GM20431 (cell line): ENCODE measurements around the gene ICAM1.

Experiments used
- in situ Hi-C: fragments of 300-500 bp; cut with MseI, MboI; formaldehyde crosslinking; loops from one replicate; pipeline ENCODE4 v1.15.0; 2020; ENCODE audit warnings: low sequenced_read_pairs; ENCODE audit not compliant: unreplicated experiment

Gene ICAM1

DNA sequence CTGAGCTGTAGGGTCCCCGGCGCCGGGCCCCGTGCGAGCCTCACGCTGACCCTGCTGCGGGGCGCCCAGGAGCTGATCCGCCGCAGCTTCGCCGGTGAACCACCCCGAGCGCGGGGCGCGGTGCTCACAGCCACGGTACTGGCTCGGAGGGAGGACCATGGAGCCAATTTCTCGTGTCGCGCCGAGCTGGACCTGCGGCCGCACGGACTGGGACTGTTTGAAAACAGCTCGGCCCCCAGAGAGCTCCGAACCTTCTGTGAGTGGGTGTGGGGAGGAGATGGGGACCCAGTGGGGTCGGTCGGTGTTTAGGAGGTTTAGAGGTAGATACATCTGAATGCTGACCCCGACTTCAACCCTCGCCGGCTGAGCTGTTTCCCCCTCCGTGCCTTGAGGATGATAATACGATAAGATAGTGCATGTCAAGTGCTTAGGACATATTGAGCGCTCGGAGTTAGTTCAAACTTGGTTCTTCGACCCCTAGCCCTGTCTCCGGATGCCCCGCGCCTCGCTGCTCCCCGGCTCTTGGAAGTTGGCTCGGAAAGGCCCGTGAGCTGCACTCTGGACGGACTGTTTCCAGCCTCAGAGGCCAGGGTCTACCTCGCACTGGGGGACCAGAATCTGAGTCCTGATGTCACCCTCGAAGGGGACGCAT is 20.8 kb downstream of the ICAM1 start:
- in situ Hi-C loops: no loop called here

DNA sequence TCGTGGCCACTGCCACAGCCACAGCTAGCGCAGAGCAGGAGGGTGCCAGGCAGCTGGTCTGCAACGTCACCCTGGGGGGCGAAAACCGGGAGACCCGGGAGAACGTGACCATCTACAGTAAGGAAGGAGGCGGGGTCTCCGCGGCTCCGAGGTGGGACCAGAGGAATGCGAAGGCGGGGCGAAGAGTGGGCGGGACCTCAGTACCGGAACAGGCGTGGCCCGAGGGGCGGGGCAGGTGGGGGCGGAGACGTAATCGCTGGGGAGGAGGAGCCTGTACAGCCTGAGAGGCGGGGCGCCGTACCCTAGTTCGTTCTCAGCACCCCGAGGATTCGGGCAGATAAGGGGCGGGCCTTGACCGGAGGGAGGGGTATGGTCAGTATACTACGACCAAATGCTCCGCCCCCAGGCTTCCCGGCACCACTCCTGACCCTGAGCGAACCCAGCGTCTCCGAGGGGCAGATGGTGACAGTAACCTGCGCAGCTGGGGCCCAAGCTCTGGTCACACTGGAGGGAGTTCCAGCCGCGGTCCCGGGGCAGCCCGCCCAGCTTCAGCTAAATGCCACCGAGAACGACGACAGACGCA is 21.4 kb downstream of the ICAM1 start:
- in situ Hi-C loops: no loop called here

DNA sequence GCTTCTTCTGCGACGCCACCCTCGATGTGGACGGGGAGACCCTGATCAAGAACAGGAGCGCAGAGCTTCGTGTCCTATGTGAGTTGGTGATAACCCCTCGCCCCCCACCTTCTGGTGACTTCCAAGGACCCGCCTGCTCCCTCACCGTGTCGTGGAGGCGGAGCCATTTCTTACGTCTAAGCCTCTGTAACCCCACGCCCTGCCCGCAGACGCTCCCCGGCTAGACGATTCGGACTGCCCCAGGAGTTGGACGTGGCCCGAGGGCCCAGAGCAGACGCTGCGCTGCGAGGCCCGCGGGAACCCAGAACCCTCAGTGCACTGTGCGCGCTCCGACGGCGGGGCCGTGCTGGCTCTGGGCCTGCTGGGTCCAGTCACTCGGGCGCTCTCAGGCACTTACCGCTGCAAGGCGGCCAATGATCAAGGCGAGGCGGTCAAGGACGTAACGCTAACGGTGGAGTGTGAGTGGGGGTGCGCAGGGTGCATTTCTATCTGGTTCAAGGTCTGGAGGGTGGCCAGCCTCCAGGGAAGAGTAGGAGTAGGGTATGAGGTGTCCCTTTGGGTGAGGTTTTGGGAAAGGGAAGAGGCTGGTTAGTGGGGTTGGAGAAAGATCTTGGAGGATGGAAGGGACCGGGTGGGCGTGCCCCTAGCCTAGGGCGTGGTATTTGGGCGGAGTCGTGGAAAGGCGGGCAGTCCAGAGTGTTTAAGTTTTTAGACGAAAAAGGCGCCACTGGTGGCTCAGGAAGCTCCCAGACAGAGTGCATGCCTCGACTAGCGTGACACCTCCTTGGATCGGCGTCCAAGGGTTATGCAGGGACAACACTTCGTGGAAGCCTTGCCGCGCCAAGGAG is 22.1 kb downstream of the ICAM1 start:
- in situ Hi-C loops: no loop called here

DNA sequence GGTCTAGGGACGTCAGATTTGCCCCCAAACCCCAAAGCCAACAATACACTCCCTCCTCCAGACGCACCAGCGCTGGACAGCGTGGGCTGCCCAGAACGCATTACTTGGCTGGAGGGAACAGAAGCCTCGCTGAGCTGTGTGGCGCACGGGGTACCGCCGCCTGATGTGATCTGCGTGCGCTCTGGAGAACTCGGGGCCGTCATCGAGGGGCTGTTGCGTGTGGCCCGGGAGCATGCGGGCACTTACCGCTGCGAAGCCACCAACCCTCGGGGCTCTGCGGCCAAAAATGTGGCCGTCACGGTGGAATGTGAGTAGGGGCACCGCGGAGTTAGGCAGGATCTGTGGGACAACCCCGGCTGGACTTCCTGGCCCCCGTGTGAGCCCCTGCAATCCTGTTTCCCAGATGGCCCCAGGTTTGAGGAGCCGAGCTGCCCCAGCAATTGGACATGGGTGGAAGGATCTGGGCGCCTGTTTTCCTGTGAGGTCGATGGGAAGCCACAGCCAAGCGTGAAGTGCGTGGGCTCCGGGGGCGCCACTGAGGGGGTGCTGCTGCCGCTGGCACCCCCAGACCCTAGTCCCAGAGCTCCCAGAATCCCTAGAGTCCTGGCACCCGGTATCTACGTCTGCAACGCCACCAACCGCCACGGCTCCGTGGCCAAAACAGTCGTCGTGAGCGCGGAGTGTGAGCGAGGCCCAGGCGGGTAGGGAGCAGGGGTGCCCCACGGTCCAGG is 22.9 kb downstream of the ICAM1 start:
- in situ Hi-C loops: no loop called here

GRCh38 chr19:10294368-10294697 is 23.4 kb downstream of the ICAM1 start:
- in situ Hi-C loops: no loop called here

DNA sequence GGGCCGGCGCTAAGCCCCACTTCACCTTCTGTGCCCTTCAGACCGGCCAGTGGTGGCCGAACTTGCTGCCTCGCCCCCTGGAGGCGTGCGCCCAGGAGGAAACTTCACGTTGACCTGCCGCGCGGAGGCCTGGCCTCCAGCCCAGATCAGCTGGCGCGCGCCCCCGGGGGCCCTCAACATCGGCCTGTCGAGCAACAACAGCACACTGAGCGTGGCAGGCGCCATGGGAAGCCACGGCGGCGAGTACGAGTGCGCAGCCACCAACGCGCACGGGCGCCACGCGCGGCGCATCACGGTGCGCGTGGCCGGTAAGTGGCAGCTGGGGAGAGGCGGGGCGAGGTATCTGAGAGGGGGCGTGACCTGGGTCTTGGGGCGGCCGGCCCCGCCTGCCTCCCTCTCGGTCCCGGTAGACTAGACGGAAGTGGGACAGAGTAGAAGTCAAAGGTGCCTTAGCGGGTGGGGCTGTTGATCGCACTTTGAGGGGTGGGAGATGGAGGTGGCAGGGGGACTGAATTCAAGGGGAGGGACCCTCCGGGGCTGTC is 24.5 kb downstream of the ICAM1 start:
- in situ Hi-C loops: no loop called here

- in situ Hi-C loops: no loop called here
These were observed 25.1 kb downstream of the ICAM1 start for GRCh38 chr19:10295847-10296591.

DNA sequence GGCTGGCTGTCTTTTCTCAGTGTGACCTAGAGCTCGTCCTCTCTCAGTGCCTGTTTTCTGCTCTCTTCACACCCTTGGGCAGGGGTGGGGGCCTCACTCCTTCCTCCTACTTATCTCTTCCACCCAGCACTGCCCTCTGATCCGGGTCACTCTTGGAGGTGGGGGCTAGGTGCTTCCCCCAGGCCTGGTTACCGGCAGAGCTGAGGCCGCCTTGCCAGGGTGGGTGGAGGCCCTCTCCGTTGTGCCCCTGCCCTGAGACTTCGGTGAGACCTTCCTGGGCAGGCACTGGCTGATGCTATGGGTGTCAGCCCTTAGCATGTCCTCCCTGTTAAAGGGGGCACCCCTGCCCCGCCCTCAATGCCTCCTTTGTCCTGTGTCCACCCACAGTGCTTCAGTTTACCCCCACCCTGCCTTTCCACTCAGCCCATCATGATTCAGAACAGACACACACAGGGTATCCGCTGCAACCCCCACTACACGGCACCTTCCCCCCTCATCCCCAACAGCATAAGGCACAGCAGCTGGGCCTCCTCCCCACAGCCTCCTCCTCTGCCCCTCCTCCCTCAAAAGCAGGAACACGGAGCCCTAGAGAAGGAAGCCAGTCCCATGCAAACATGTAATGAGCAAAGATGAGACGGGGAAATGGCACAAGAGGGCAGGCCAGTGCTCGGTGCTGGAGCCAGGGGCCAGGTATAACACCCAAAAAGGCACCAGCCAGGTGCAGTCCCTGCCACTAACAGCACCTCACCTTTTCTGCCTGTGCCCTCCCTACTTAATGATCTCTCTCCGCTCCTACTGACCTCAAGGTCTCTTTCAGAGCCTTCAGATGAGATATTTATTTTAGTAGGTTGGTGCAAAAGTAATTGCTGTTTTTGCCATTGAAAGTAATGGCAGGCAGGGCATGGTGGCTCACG is 28.9 kb downstream of the ICAM1 start:
- in situ Hi-C loops: no loop called here

- in situ Hi-C loops: no loop called here
These were observed 34.4 kb downstream of the ICAM1 start for GRCh38 chr19:10305139-10305806.

GRCh38 chr19:10306327-10306726 is 35.4 kb downstream of the ICAM1 start:
- in situ Hi-C loops: no loop called here

DNA sequence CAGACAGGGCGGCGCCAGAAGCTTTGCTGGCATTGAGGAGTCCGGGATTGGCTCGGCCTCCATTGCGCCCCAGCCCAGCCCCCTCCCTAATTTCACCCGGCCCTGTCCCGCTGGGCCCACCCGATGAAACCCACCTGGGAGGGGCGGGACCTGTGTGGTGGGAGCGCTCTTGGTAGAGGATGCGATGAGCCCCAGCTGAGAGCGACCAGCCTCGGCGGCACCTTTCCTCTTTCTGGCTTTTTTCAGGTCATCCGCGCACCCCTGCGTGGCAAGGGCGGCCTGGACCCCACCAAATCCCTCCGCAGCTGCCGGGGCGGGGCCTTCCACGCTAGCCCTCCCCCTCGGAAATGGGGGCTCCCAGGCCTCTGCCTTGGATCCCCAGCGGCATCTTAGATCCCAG is 38.5 kb downstream of the ICAM1 start, which contains the start of gene ZGLP1:
Gene ZGLP1, minus strand, starts transcription at position 393 of the 400 bp plus-strand sequence.
- in situ Hi-C loops: no loop called here

GRCh38 chr19:10315335-10316214 is 44.7 kb downstream of the ICAM1 start, which contains the start of gene FDX2:
Gene FDX2, minus strand, starts transcription at chr19:10316015. Its CDS starts 19 bp downstream, at chr19:10315996.
- in situ Hi-C loops: no loop called here

DNA sequence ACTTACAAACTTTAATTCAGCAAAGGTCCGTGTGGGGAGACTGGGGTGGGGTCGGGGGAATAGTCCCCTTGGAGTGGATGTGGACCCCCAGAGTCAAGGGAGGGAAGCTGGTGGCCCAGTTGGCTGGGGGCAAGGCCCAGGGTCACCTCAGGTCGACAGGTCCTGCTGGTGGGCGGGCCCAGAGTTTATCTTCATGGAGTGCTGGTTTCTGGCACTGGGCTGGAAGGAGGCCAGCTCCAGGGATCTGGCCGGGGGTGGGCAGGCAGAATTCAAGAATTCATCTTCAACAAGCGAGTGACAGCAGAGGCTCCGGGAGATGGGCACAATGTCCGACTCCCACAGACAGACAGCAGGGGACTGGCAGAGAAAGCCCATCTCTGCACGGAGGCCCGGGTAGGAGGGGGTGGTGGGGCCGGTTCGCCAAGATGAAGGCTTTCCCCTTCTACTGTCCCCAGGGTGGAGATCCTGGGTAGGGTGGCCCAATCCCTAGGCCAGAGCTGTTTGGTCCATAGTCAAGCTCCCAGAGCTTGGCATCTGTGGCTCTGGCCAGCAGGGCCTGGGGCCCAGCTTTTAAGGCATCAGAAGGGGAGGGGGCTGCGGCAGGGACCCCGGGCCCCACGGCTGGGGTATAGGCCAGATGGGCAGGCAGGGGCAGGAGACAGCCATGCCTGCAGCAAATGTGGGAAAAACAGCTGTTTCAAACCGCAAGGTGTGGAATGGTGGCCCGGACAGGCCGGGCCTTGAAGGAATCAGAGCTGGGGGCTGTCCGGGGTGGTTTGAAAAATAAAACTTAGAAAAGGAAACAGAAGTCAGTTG is 45.5 kb downstream of the ICAM1 start:
- in situ Hi-C loops: no loop called here

- in situ Hi-C loops: no loop called here
These were observed 46.3 kb downstream of the ICAM1 start for GRCh38 chr19:10317045-10317856.

GRCh38 chr19:10317857-10318462 is 47.0 kb downstream of the ICAM1 start:
- in situ Hi-C loops: no loop called here
